Suppressor macrophage treated with lipopolysaccharide for 4 hours (primary cell): ENCODE data around the gene RNF224.
"Not testable (repeated sequence)": the region's sequence is repeated elsewhere in the genome, so short reads cannot be mapped to it uniquely, and the experiment has no call there.

Experiments
- DNase-seq: peaks from one replicate; pipeline ENCODE4 v3.0.0-alpha.2; 2020

Gene RNF224

DNA sequence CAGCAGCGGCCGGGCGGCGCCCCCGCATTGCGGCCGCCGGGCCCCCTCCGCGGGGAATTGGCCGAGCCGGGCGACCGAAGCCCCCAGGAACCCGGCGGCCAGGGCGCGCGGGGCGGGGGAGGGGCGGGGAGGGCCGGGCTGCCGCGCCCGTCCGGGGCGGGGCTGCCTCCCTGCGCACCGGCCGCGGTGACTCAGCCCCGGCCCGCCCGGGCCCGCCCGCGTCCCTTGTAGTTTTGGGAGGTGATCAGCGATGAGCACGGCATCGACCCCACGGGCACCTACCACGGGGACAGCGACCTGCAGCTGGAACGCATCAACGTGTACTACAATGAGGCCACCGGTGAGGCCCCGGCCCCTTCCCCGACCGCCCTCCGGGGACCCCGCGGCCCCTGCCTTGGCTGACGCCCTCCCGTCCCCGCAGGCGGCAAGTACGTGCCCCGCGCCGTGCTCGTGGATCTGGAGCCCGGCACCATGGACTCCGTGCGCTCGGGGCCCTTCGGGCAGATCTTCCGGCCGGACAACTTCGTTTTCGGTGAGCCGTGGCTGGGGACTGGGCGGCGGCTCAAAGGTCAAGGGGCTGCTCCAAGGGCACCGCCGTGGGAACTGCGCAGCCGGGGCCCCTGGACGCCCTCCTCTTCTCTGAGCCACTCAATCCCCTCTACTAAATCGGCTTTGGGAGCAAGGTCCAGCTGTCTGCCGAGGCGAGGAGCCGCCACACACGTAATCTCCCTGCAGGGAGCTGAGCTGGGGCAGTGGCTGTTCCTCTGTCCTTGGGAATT lies 14.4 kb downstream of the RNF224 start:
- peak; percentile 79 for DNase-seq

DNA sequence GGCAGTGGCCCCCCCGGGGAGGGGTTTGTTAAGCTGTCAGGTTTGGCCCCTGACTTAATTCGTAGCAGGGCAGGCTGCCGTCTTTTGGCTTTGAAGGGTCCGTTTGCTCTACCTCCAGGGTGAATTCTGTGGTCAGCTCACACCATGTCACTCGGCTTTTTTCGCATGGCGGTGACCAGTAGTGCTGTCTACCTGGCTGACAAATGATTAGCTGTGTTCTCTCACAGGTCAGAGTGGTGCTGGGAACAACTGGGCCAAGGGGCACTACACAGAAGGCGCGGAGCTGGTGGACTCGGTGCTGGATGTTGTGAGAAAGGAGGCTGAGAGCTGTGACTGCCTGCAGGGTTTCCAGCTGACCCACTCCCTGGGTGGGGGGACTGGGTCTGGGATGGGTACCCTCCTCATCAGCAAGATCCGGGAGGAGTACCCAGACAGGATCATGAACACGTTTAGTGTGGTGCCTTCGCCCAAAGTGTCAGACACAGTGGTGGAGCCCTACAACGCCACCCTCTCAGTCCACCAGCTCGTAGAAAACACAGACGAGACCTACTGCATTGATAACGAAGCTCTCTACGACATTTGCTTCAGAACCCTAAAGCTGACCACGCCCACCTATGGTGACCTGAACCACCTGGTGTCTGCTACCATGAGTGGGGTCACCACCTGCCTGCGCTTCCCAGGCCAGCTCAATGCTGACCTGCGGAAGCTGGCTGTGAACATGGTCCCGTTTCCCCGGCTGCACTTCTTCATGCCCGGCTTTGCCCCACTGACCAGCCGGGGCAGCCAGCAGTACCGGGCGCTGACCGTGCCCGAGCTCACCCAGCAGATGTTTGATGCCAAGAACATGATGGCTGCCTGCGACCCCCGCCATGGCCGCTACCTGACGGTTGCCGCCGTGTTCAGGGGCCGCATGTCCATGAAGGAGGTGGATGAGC lies 15.2 kb downstream of the RNF224 start:
- no peak for DNase-seq

- DNase-seq = not testable (repeated sequence)
These were observed 15.9 kb downstream of the RNF224 start for GRCh38 chr9:137243266-137243625.

GRCh38 chr9:137243626-137244485 lies 16.6 kb downstream of the RNF224 start:
- DNase-seq = no peak

DNA sequence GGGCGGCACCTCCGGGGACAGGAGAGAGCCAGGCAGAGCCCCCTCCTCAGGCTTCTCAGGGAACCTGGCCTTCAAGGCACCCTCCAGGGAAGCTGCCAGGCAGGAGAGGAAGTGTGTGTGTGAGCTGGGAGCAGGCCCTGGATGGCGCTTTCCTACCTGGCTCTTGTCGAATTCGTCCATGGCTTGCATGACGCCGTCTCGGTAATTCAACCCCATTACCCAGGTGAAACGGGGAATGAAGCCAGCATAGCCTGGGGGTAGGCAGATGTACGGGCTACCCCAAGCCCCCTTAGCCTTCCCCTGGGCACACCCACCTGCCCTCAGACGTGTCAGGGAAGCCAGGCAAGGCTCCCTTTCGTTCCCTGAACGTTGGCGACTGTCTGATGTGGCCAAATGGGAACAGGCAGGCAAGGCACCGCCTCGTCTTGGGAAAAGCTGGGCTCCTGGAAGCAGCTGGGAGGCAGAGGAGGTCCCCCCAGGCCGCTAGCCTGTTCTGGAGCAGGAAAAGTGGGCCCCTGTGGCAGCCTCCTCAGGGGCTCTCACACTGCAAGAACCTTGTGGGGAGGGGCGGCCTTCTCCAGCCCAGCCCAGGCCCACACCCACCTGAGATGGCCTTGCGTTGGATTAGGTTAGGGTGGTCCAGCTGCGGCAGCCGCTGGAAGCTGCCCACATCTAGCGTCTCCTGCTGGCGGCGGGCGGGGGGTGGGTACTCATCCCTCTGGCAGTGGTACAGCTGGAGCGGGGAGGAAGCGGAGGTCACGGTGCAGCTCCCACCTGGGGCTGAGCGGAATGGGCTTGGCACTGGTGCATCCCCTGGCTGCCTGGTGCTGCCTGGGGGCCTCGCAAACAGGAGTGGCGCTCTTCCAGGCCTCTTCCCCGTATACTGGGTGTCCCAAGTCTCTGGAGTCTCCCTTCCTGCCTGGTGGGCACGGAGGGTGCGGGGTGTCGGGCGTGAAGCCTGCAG lies 17.5 kb downstream of the RNF224 start:
- no peak for DNase-seq

DNA sequence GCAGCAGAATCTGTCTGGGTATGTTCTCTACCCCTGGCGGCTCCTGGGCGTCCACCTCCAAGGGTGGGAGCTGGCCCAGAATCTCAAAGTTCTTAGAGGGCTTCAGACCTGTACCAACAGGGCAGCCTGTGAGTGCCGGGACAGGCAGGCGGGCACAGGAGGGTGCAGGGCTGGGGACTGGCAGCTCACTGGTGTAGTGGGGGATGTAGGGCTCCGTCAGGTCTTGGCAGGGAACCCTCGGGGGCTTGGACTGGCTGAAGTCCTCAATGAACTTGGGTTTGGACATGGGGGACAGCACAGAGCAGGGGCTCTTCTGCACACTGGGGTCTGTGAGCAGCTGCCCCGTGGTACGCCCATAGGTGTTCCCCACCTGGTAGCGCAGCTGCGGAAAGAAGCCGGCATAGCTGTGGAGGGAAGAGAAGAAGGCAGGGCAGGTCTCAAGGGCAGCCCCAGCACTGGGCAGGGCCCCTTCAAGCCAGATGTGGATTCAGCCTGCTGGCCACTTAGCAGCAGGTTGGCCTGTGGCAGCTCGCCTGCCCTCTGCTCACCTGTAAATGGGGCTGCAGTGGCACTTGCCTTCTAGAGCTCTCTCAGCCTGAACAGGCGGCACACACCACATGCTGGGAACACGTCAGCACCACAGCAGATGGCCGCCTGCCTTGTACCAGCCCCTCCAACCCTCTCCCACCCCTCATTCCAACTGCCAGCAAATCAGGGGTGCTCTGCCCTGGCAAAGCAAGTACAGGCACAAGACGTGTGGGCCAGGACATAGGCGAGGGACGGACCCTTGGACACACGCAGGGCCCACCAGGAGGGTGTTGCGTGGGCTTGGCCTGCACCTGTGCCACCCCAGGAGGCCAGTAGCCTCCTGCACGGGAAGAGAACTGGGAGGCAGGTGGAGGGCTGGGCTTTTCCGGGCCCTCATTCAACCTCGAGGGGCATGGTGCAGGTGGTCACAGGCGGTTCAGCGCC lies 18.4 kb downstream of the RNF224 start:
- DNase-seq = no peak

GRCh38 chr9:137247135-137247915 lies 20.0 kb downstream of the RNF224 start:
- DNase-seq = no peak

- DNase-seq = no peak
These were observed 20.5 kb downstream of the RNF224 start for GRCh38 chr9:137247916-137248175.

GRCh38 chr9:137250329-137251193 lies 23.3 kb downstream of the RNF224 start:
- DNase-seq = no peak

DNA sequence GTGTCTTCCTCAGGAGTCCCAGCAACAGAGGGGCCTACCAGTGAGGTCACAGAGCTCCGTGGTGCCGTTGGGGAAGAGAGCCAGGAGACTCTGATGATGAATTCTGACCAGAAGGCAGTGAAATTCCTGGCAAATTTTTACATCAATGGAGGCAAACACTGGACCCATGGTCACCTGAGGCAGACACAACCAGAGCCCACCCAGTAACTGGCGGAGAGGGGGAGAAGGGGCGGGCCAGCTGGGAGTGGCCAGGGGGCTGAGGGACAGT lies 23.8 kb downstream of the RNF224 start, which contains the start of gene STPG3:
TSS of gene STPG3 (plus strand) at position 93 of the 268 bp plus-strand sequence. CDS start at position 94, 1 bp downstream.
- DNase-seq = no peak

DNA sequence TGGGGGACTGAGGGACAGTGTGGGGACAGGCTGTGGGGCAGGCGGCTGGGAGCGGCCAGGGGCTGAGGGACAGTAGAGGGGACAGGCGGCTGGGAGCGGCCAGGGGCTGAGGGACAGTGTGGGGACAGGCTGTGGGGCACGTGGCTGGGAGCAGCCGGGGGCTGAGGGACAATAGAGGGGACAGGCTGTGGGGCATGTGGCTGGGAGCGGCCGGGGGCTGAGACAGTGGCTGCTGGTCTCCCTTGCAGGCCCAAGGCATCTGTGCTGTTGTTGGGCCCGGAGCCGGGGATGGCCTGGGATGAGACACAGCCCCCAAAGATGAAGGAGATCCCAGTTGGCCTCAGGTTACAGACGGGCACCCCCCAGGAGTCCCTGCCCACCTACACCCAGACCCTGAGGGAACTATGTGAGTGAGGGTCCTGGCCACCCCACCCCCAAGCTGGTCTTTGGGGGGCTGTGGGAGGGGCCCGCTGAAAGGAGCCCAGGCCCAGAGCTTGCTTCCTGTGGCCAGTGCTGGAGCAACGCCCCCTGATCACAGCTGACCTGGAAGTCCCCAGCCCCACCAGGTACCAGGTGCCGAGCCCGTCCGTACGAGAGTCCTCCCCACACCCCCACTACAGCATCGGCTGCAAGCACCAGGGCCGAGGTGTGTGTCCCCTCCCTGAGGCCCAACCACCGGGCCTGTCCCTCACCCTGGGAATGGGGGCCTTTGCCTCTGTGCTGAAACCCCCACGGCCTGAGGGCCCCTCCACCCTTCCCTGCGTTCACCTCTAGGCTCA lies 24.4 kb downstream of the RNF224 start:
- DNase-seq = no peak

DNA sequence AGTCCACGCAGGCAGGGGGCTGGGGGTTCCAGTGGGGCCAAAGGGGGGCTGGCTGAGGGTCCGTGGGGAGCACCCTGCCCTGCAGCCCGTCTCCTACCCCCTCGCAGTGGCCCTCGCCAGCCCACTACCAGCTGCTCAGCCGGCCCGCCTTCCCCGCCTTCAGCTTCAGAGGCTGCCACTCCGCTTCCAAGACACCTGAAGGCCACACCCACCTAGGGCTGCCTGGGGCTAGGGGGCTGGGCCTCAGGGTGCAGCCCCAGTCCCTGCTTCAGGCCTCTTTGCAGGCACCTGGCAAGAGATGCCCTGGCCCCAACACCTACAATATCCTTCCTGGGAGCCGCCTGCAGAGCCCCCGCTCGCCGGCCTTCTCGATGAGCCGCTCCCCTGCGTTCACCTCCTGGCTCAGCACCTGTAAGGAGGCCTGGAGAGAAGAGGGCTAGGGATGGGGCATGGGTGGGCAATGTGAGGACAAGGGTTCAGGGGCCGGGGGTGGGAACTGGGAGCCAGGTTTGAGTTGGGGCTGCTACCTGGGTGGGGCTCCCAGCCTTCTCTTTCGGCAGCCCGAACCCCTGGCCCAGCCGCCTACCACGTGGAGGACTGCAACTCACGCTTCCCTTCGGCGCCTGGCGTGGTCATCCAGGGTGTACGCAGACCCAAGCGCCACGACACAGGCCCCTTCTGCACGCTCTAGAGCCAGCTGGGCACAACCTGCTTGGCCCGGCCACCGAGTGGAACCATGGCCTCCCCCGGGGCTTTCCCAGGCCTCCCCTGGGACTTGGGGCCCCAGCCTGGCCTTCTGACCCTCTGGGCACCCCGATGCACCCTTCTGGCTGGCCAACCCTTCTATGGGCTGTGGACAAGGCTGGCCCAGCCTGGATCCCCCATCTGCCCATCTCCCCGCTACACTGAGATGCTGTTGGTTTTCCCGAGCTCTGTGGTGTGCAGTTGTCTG lies 25.5 kb downstream of the RNF224 start:
- no peak for DNase-seq

DNA sequence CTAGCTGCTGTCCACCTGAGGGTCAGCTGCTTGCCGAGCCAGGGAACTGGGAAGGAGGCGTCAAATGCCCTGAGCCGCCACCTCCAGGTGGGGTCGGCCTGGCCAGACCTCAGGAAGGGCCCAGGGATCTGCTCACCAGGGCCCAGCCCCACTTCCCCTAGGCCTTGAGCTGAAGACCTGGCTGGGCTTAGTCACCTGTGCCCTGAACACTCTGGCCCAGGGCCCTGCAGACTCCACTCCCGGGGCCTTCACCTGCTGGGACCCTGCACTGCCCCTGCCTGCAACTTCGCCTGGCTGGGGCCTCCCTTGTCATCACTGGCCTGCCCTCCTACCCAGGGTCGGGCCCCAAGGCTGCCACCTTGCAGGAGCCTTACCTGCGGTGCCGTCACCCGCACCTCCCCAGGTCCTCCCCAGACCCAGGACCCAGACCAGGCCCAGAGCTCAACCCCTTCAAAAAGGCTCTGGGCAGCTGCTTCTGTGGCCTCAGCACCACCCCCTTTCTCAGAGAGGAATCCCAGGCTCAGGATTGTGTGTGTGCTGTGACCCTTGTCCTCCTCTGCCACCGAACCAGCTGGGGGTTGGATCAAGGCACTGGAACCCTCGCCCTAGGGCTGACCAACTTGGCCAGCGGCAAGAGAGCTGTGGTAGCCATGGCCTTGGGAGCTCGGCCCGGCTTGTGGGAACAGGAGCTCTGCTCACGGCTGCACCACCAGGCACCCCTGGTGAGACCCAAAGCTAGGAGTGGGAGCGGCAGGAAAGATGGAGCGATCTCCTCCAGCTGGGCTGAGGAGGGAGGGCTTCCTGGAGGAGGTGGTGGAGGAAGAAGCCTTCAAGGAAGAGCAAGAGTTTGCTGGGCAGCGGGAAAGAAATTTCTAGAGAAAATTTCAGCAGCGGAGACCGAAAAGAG lies 26.7 kb downstream of the RNF224 start:
- no peak for DNase-seq

GRCh38 chr9:137254624-137255447 lies 27.5 kb downstream of the RNF224 start, which contains the start of gene NELFB:
NELFB (plus strand) TSS chr9:137255327.
- DNase-seq = peak; percentile 95
